Tibial nerve (tissue), 4 donors: ENCODE measurements around the gene UPB1. TPM values are rescaled to one million over a fixed set of nuclear protein-coding genes. Genes with fewer than 3 reads are reported as not detected.

Experiments used
- DNase-seq, 2 donors: peaks; one replicate each; pipeline ENCODE4 v3.0.0-alpha.2; 2019; ENCODE audit warnings: low spot score in 2 of 2
- H3K27ac ChIP-seq, 4 donors: fragments of 200-600 bp; sonication (generic) in 3 of 4; one replicate each; pipeline ENCODE4 v1.5.1; 2017 to 2019; ENCODE audit warnings: mild to moderate bottlenecking in 1 of 4
- H3K27me3 ChIP-seq, 2 donors: fragments of 200-600 bp; sonication (generic) in 1 of 2; one replicate each; pipeline versions ENCODE4 v1.5.1 to v1.6.0; 2017 to 2019
- H3K36me3 ChIP-seq, 3 donors: fragments of 200-600 bp; sonication (generic); one replicate each; pipeline ENCODE4 v1.5.1; 2018 to 2019
- H3K4me1 ChIP-seq, 4 donors: fragments of 200-600 bp; sonication (generic) in 3 of 4; one replicate each; pipeline ENCODE4 v1.5.1; 2017 to 2019
- H3K4me3 ChIP-seq, 4 donors: fragments of 200-600 bp; sonication (generic) in 3 of 4; one replicate each; pipeline ENCODE4 v1.5.1; 2017 to 2019; ENCODE audit warnings: mild to moderate bottlenecking in 1 of 4, moderate library complexity in 1 of 4
- H3K9me3 ChIP-seq, 4 donors: fragments of 200-600 bp; sonication (generic) in 3 of 4; one replicate each; pipeline ENCODE4 v1.5.1; 2017 to 2019
- EP300 ChIP-seq, 2 donors: sonication (generic); formaldehyde crosslinking; IDR thresholded peaks; one replicate each; pipeline ENCODE4 v1.6.1; 2017; ENCODE audit warnings: antibody characterized with exemption in 2 of 2, mild to moderate bottlenecking in 1 of 2
- POLR2A ChIP-seq, 2 donors: fragments of 450-650 bp; IDR thresholded peaks; one replicate each; pipeline ENCODE4 v1.6.1; 2017; ENCODE audit warnings: antibody characterized with exemption in 2 of 2, mild to moderate bottlenecking in 2 of 2, moderate library complexity in 2 of 2
- WGBS, 2 donors: methylation state at CpG; one replicate each; pipeline ENCODE4 v1.1.5; 2018; 5-methylcytosine and 5-hydroxymethylcytosine counted together
- total RNA-seq, 4 donors: library from RNA; depleted of rRNA; stranded (reverse); fragments of >200 nt; gene quantifications; one replicate each; pipeline ENCODE4 v1.1.0, GENCODE V29; 2016
- TF ChIP-seq, protein P1 (sequence below), 5 experiments: fragments of 200-600 bp in 3 of 5; fragments of 450-650 bp in 2 of 5; sonication (generic) in 3 of 5; IDR thresholded peaks; one replicate each; pipeline ENCODE4 v1.5.1; 2016 to 2019; ENCODE audit warnings: antibody characterized with exemption in 5 of 5, mild to moderate bottlenecking in 3 of 5, moderate library complexity in 2 of 5

UPB1 gene
- total RNA-seq, 4 donors from 2014 or later = 0.44 to 0.98 (median 0.63) TPM; not detected in 1

DNA sequence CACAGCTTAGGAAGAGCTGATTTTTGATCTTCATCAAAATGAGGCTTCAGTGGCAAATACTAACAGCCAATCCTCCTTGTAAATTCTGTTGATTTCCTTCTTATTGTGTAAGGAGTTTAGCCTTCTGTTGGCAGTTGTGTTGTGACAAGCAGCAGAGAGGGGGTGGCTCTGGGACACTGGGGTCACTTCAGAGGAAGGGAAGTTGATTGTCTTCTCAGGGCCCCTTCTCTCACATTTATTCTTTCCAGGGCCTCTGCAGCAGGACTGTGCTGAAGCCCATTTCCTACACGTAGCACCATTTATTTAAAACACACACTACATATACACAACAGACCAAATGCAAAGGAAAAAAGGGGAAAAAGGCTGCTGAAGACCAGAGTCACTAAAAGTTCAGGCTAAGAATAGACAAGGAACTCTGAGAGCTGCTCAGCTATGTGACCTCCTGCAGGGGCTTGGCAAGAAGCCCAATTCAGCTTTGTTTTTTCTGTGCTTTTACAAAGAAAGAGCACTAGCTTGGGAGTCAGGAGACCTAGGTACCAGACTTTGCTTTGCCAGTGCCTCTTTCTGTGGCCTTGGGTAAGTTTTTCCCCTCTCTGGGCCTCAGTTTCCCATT is 28.3 kb upstream of the UPB1 start:
- peak in 1 of 2 donors; percentile 36 for DNase-seq
- Histone ChIP-seq H3K27me3 (no peaks in the 10 kb centered on the region), H3K27ac (peak overlapping the region in 2 of 4 donors; percentile 57 to 61), H3K4me3 (no peak overlapping the region), H3K4me1 (peaks cover 0 to 40% (median 14%) of the 10 kb centered on the region in 4 donors), H3K9me3 (no peaks in the 10 kb centered on the region), H3K36me3 (no peaks in the 10 kb centered on the region)
- WGBS, 2 donors = 7 to 19% methylated on average over 1 of the region's 1 CpG
- TF ChIP-seq POLR2A (IDR thresholded peaks at IDR 0.05) = no peak
- no peak for TF ChIP-seq EP300 (IDR thresholded peaks at IDR 0.05)
- TF ChIP-seq, protein P1, sequence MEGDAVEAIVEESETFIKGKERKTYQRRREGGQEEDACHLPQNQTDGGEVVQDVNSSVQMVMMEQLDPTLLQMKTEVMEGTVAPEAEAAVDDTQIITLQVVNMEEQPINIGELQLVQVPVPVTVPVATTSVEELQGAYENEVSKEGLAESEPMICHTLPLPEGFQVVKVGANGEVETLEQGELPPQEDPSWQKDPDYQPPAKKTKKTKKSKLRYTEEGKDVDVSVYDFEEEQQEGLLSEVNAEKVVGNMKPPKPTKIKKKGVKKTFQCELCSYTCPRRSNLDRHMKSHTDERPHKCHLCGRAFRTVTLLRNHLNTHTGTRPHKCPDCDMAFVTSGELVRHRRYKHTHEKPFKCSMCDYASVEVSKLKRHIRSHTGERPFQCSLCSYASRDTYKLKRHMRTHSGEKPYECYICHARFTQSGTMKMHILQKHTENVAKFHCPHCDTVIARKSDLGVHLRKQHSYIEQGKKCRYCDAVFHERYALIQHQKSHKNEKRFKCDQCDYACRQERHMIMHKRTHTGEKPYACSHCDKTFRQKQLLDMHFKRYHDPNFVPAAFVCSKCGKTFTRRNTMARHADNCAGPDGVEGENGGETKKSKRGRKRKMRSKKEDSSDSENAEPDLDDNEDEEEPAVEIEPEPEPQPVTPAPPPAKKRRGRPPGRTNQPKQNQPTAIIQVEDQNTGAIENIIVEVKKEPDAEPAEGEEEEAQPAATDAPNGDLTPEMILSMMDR (IDR thresholded peaks at IDR 0.05) = no peak

DNA sequence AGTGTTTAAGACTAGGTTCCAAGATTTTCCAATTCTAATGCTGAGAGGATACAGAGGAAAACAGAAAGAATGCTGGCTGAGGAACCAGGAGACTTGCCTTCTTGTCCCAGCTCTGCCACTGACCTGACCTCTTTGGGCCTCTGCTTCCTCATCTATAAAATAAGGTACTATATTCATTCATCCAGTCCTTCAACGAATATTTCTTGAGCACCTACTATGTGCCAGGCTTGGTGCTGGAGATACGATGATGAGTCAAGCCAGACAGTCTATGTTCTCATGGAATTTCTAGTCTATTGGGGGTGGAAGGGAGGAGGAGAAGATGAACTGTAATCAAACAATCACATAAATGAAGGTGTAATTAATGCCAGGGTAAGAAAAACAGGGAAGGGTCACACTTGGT is 27.8 kb upstream of the UPB1 start:
- Histone ChIP-seq H3K27me3 (no peaks in the 10 kb centered on the region), H3K4me1 (peaks cover 0 to 45% (median 14%) of the 10 kb centered on the region in 4 donors), H3K36me3 (no peaks in the 10 kb centered on the region), H3K9me3 (no peaks in the 10 kb centered on the region), H3K4me3 (no peak overlapping the region), H3K27ac (peak overlapping the region in 2 of 4 donors; percentile 36 to 61)
- DNase-seq = no peak
- 38 to 48% methylated on average over 2 of the region's 2 CpGs for WGBS, 2 donors
- TF ChIP-seq POLR2A (IDR thresholded peaks at IDR 0.05) (no peak), EP300 (IDR thresholded peaks at IDR 0.05) (no peak)
- TF ChIP-seq, protein P1 (IDR thresholded peaks at IDR 0.05) = no peak

DNA sequence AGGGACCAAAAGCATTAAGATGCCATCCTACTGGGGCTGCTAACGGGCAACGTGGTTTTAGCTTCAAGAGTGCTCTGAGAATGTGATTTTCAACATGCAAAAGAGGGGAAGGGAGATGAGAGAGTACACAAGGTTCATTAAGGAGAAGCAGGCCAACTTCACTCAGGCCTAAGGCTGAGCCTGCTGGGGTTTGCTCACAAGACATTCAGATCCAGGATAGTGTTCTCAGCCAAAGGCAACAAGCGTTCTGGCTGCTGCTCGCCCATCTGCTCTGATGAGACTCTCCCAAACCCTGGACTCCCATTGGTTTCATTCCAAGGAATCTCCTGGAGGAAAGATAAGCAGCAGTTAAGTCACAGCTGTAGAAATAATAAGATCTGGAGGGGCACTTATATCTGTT is 23.6 kb upstream of the UPB1 start:
- 57 to 65% methylated on average over 4 of the region's 4 CpGs for WGBS, 2 donors
- Histone ChIP-seq H3K4me3 (no peak overlapping the region), H3K36me3 (no peaks in the 10 kb centered on the region), H3K27me3 (no peaks in the 10 kb centered on the region), H3K27ac (peak overlapping the region in 2 of 4 donors; percentile 53 to 65), H3K4me1 (peaks cover 0 to 52% (median 13%) of the 10 kb centered on the region in 4 donors), H3K9me3 (peaks cover 0 to 5% (median 0%) of the 10 kb centered on the region in 4 donors)
- peak; percentile 59 to 75 for DNase-seq
- peak in 1 of 2 donors; percentile 81 for TF ChIP-seq EP300 (IDR thresholded peaks at IDR 0.05)
- no peak for TF ChIP-seq POLR2A (IDR thresholded peaks at IDR 0.05)

DNA sequence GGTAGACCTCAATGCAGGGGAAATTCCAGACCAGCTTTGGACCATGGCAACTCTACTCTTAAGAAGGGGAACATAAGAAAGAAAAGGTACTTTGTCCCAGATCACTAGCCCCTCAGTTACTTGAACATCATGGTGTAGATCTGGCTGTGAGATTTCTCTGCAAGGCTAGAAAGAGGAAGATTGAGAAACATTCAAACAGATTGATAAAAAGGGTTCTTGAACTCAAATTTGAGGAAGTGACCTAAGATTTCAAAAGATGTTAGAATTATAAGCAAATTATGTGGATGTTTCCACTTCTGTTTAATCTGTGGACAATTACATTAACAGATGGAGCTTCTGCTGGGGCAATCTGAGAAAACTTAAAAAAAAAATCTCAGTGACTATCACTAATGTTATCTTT is 21.8 kb upstream of the UPB1 start:
- TF ChIP-seq EP300 (IDR thresholded peaks at IDR 0.05) = no peak
- TF ChIP-seq, protein P1 (IDR thresholded peaks at IDR 0.05) = no peak
- TF ChIP-seq POLR2A (IDR thresholded peaks at IDR 0.05) = no peak
- Histone ChIP-seq H3K36me3 (no peaks in the 10 kb centered on the region), H3K27me3 (no peaks in the 10 kb centered on the region), H3K4me1 (peaks cover 0 to 38% (median 5%) of the 10 kb centered on the region in 4 donors), H3K27ac (peak overlapping the region in 1 of 4 donors; percentile 28), H3K4me3 (no peak overlapping the region), H3K9me3 (peaks cover 0 to 5% (median 0%) of the 10 kb centered on the region in 4 donors)
- no peak for DNase-seq

GRCh38 chr22:24474221-24474620 is 20.9 kb upstream of the UPB1 start:
- Histone ChIP-seq H3K27ac (peak overlapping the region in 1 of 4 donors; percentile 43), H3K36me3 (no peaks in the 10 kb centered on the region), H3K27me3 (no peaks in the 10 kb centered on the region), H3K4me1 (peaks cover 0 to 38% (median 5%) of the 10 kb centered on the region in 4 donors), H3K9me3 (peaks cover 0 to 5% (median 0%) of the 10 kb centered on the region in 4 donors), H3K4me3 (no peak overlapping the region)
- no peak for DNase-seq
- no peak for TF ChIP-seq EP300 (IDR thresholded peaks at IDR 0.05)
- no peak for TF ChIP-seq POLR2A (IDR thresholded peaks at IDR 0.05)
- TF ChIP-seq, protein P1 (IDR thresholded peaks at IDR 0.05) = no peak
- 32 to 38% methylated on average over 3 of the region's 3 CpGs for WGBS, 2 donors
